OCI-LY3 (cell line): ENCODE data around the gene MEF2C.
A peak's percentile ranks its signal among the peaks of the same experiment; 100 is the strongest.

Experiments used
- H2AFZ ChIP-seq: fragments of 200-600, 300-600 bp; shearing (Covaris generic); 2 replicates; pipeline ENCODE4 v1.6.0; 2014; ENCODE audit warnings: antibody characterized with exemption, low read depth, low read length
- H3K27ac ChIP-seq: fragments of 200-600, 300-600 bp; sonication (generic); 2 replicates; pipeline ENCODE4 v1.5.1; 2014; ENCODE audit warnings: mild to moderate bottlenecking, low read length, moderate library complexity, mixed read lengths
- H3K27me3 ChIP-seq: fragments of 200-600, 300-600 bp; sonication (generic); 2 replicates; pipeline ENCODE4 v1.6.1; 2014; ENCODE audit warnings: low read depth, low read length, mixed read lengths
- H3K36me3 ChIP-seq: fragments of 200-600, 300-600 bp; sonication (generic); replicated peaks from 2 replicates; pipeline ENCODE3; 2014; ENCODE audit warnings: low read depth, low read length, mixed read lengths
- H3K4me1 ChIP-seq: fragments of 300-600, 200-600 bp; sonication (generic); 2 replicates; pipeline ENCODE4 v1.6.1; 2014; ENCODE audit warnings: low read length, mixed read lengths
- H3K4me2 ChIP-seq: fragments of 200-600, 300-600 bp; sonication (generic); 2 replicates; pipeline ENCODE4 v1.6.1; 2014; ENCODE audit warnings: low read length, mixed read lengths
- H3K4me3 ChIP-seq: fragments of 300-600, 200-600 bp; sonication (generic); 2 replicates; pipeline ENCODE4 v1.5.1; 2014; ENCODE audit warnings: antibody characterized with exemption, mild to moderate bottlenecking, low read length, moderate library complexity
- H3K79me2 ChIP-seq: fragments of 300-600, 200-600 bp; shearing (Covaris generic); 2 replicates; pipeline ENCODE4 v1.6.1; 2014; ENCODE audit warnings: mild to moderate bottlenecking, low read length, mixed read lengths
- H3K9ac ChIP-seq: fragments of 300-600, 200-600 bp; shearing (Covaris generic); 2 replicates; pipeline ENCODE4 v1.6.0; 2014; ENCODE audit warnings: mild to moderate bottlenecking, low read length, moderate library complexity
- H3K9me3 ChIP-seq: fragments of 200-600, 300-600 bp; shearing (Covaris generic); 2 replicates; pipeline ENCODE4 v1.6.1; 2014; ENCODE audit warnings: low read length, mixed read lengths; ENCODE audit not compliant: insufficient read depth
- H4K20me1 ChIP-seq: fragments of 200-600, 300-600 bp; sonication (generic); 2 replicates; pipeline ENCODE4 v1.6.1; 2016; ENCODE audit warnings: low read length, mixed read lengths; ENCODE audit not compliant: insufficient read depth
- CTCF ChIP-seq: fragments of 200-600, 300-600 bp; sonication (generic); IDR thresholded peaks from 2 replicates; pipeline ENCODE4 v1.5.1; 2014; ENCODE audit warnings: antibody characterized with exemption, low read length, low read depth
- EZH2phosphoT487 ChIP-seq: fragments of 200-600 bp; shearing (Covaris generic); IDR thresholded peaks from 2 replicates; pipeline ENCODE4 v1.6.1; 2018; ENCODE audit warnings: antibody characterized with exemption, mixed run types, low read depth

The MEF2C gene

GRCh38 chr5:88675708-88676636, 207.0 kb downstream of the MEF2C start:
- H3K9me3 ChIP-seq = peaks cover 9% of the 10 kb centered on the region; the same call in 1 of the 2 replicates
- TF ChIP-seq CTCF = no peak
- TF ChIP-seq EZH2phosphoT487 = no peak
- H4K20me1 ChIP-seq = no peaks in the 10 kb centered on the region
- peaks cover 3% of the 10 kb centered on the region for H3K4me1 ChIP-seq
- peak overlapping the region; percentile 95 for H3K4me3 ChIP-seq
- peak overlapping the region; percentile 95 for H2AFZ ChIP-seq
- no peaks in the 10 kb centered on the region for H3K36me3 ChIP-seq
- no peak overlapping the region; the same call in 1 of the 2 replicates for H3K27ac ChIP-seq
- peak overlapping the region; percentile 63 for H3K4me2 ChIP-seq
- peak overlapping the region; percentile 68 for H3K9ac ChIP-seq
- no peaks in the 10 kb centered on the region; the same call in 1 of the 2 replicates for H3K27me3 ChIP-seq
- no peaks in the 10 kb centered on the region for H3K79me2 ChIP-seq

- H3K36me3 ChIP-seq = no peaks in the 10 kb centered on the region
- H3K4me1 ChIP-seq = peaks cover 3% of the 10 kb centered on the region
- H3K27me3 ChIP-seq = no peaks in the 10 kb centered on the region; the same call in 1 of the 2 replicates
- peak overlapping the region; percentile 95 for H3K4me3 ChIP-seq
- TF ChIP-seq EZH2phosphoT487 (no peak), CTCF (no peak)
- H2AFZ ChIP-seq = peak overlapping the region; percentile 95
- H3K4me2 ChIP-seq = peak overlapping the region; percentile 63
- no peaks in the 10 kb centered on the region for H4K20me1 ChIP-seq
- peaks cover 9% of the 10 kb centered on the region; the same call in 1 of the 2 replicates for H3K9me3 ChIP-seq
- no peaks in the 10 kb centered on the region for H3K79me2 ChIP-seq
- H3K9ac ChIP-seq = peak overlapping the region; percentile 68
- H3K27ac ChIP-seq = no peak overlapping the region; the same call in 1 of the 2 replicates
Measured at GRCh38 chr5:88675168-88675707, 207.7 kb downstream of the MEF2C start.

- peaks cover 9% of the 10 kb centered on the region; the same call in 1 of the 2 replicates for H3K9me3 ChIP-seq
- H3K9ac ChIP-seq = no peak overlapping the region
- peaks cover 3% of the 10 kb centered on the region for H3K4me1 ChIP-seq
- no peak overlapping the region for H3K4me2 ChIP-seq
- no peak overlapping the region for H2AFZ ChIP-seq
- TF ChIP-seq EZH2phosphoT487 (no peak), CTCF (no peak)
- no peaks in the 10 kb centered on the region for H3K79me2 ChIP-seq
- no peaks in the 10 kb centered on the region for H4K20me1 ChIP-seq
- H3K36me3 ChIP-seq = no peaks in the 10 kb centered on the region
- no peak overlapping the region for H3K4me3 ChIP-seq
- no peak overlapping the region for H3K27ac ChIP-seq
- no peaks in the 10 kb centered on the region; the same call in 1 of the 2 replicates for H3K27me3 ChIP-seq
Measured at GRCh38 chr5:88674356-88675167, 208.4 kb downstream of the MEF2C start.
